Karpas-422 (cell line): ENCODE data around the gene AFF1. TPM values are rescaled to one million over a fixed set of nuclear protein-coding genes. Genes with fewer than 3 reads are reported as not detected.

Source experiments
- DNase-seq: peaks from one replicate; pipeline ENCODE4 v3.0.0-alpha.2; 2015
- H2AFZ ChIP-seq: fragments of 200-600 bp; sonication (generic); 2 replicates; pipeline ENCODE4 v1.6.1; 2014; ENCODE audit warnings: antibody characterized with exemption, low read length, mixed read lengths
- H3K27ac ChIP-seq: fragments of 200-600 bp; sonication (generic); 2 replicates; pipeline ENCODE4 v1.5.1; 2014; ENCODE audit warnings: mild to moderate bottlenecking, low read length, moderate library complexity
- H3K27me3 ChIP-seq: fragments of 200-600 bp; sonication (generic); 2 replicates; pipeline ENCODE4 v1.6.1; 2014; ENCODE audit warnings: low read length, mixed read lengths
- H3K36me3 ChIP-seq: fragments of 200-600 bp; sonication (generic); 2 replicates; pipeline ENCODE4 v1.6.1; 2014; ENCODE audit warnings: low read length, mixed read lengths; ENCODE audit not compliant: insufficient read depth
- H3K4me1 ChIP-seq: fragments of 200-600 bp; sonication (generic); 2 replicates; pipeline ENCODE4 v1.6.1; 2014; ENCODE audit warnings: mild to moderate bottlenecking, low read length, mixed read lengths
- H3K4me2 ChIP-seq: fragments of 200-600 bp; sonication (generic); 2 replicates; pipeline ENCODE4 v1.6.1; 2014; ENCODE audit warnings: low read length, low read depth, mild to moderate bottlenecking; ENCODE audit not compliant: poor library complexity, severe bottlenecking
- H3K4me3 ChIP-seq: fragments of 200-600 bp; sonication (generic); 2 replicates; pipeline ENCODE4 v1.5.1; 2014; ENCODE audit warnings: mild to moderate bottlenecking, antibody characterized with exemption, low read length, mixed read lengths
- H3K79me2 ChIP-seq: fragments of 200-600 bp; sonication (generic); 2 replicates; pipeline ENCODE4 v1.6.1; 2014; ENCODE audit warnings: mild to moderate bottlenecking, low read length, mixed read lengths
- H3K9ac ChIP-seq: fragments of 200-600 bp; sonication (generic); 2 replicates; pipeline ENCODE4 v1.6.0; 2014; ENCODE audit warnings: low read length
- H3K9me2 ChIP-seq: fragments of 200-600 bp; sonication (generic), shearing (Covaris generic); replicated peaks from 2 replicates; pipeline ENCODE4 v1.6.0; 2014; ENCODE audit warnings: mild to moderate bottlenecking, low read length, moderate library complexity; ENCODE audit not compliant: insufficient read depth
- H3K9me3 ChIP-seq: fragments of 300-700, 200-600 bp; sonication (generic); 2 replicates; pipeline ENCODE4 v1.6.1; 2014; ENCODE audit warnings: low read length, mixed read lengths
- H4K20me1 ChIP-seq: fragments of 200-600 bp; sonication (generic); 2 replicates; pipeline ENCODE4 v1.6.1; 2014; ENCODE audit warnings: mild to moderate bottlenecking, antibody characterized with exemption, low read length, low read depth; ENCODE audit not compliant: insufficient read depth
- total RNA-seq: library from RNA; depleted of rRNA; stranded (reverse); fragments of >200 nt; shearing (Covaris generic); gene quantifications from 2 replicates; pipeline ENCODE4 v1.2.3, GENCODE V29; 2014; ENCODE audit warnings: low replicate concordance

The AFF1 gene
- total RNA-seq, 1 experiment from 2014 or later = 6.6 TPM

DNA sequence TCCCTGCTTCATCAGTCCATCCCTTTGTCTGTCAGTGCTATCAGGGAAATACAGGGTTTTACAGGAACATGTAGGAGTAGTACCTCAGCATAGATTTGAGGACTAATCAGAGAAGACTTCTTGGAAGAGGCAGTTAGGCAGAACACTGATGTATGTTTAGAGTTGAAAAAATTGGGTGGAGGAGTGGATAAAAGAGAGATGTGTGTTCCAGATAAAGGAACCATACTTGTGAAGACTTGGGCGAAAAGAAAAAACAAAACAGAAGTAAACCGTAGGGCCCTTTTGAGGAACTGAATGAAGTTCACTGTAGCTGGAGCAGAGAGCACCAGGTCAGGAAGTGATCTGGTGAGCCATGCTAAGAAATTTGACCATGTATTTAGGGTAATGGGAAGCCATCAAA is 32.3 kb downstream of the AFF1 start:
- no peak overlapping the region for H2AFZ ChIP-seq
- no peaks in the 10 kb centered on the region for H4K20me1 ChIP-seq
- H3K79me2 ChIP-seq = no peaks in the 10 kb centered on the region
- H3K9me3 ChIP-seq = no peaks in the 10 kb centered on the region
- no peaks in the 10 kb centered on the region for H3K27me3 ChIP-seq
- H3K9me2 ChIP-seq = no peaks in the 10 kb centered on the region
- H3K4me2 ChIP-seq = no peak overlapping the region
- no peak for DNase-seq
- no peak overlapping the region for H3K9ac ChIP-seq
- no peaks in the 10 kb centered on the region for H3K36me3 ChIP-seq
- no peak overlapping the region for H3K27ac ChIP-seq
- H3K4me3 ChIP-seq = no peak overlapping the region
- peaks cover 36% of the 10 kb centered on the region for H3K4me1 ChIP-seq

DNA sequence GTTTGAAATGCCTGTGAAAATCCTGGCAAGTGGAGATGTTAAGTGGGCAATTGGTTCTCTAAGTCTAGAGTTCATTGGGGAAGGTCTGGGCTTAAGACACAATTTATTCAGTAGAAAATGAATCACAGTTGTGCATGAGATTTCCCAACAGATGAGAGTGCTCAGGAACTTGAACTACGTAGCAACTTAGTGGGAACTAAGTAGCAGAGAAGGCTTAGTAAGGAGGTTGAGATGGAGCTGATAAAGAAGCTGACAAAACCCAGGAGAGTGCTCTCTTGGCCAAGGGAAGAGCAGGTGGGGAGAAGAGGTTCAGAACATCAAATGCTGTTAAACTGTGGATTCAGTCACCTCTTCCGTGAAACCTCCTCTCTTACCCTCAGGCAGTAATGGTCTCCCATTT is 33.0 kb downstream of the AFF1 start:
- Histone ChIP-seq H3K9me2 (no peaks in the 10 kb centered on the region), H3K79me2 (no peaks in the 10 kb centered on the region), H3K4me2 (no peak overlapping the region), H3K4me1 (peaks cover 29% of the 10 kb centered on the region), H2AFZ (no peak overlapping the region), H3K36me3 (no peaks in the 10 kb centered on the region), H3K9ac (no peak overlapping the region), H4K20me1 (no peaks in the 10 kb centered on the region), H3K9me3 (no peaks in the 10 kb centered on the region), H3K27me3 (no peaks in the 10 kb centered on the region; the same call in 1 of the 2 replicates), H3K27ac (no peak overlapping the region), H3K4me3 (no peak overlapping the region)
- no peak for DNase-seq

DNA sequence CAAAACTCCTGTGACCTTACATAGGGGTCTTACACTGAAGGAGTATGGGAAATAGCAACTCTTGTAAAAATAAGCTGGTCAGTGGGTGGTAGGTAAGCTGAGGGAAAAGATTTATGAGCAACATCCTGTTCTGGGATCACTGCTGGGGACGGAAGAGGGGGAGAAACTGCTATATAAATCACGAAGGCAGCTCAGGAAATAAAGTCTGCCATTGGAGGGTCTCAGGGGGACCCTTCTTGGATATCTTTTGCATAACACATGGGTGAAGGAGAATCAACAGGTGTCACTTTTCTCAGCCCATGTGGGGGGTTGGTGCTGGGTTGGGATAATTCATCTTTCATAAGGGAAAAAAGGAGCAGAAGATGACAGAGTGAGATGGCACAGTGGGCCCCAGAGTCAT is 33.7 kb downstream of the AFF1 start:
- Histone ChIP-seq H3K79me2 (no peaks in the 10 kb centered on the region), H3K4me2 (no peak overlapping the region)

DNA sequence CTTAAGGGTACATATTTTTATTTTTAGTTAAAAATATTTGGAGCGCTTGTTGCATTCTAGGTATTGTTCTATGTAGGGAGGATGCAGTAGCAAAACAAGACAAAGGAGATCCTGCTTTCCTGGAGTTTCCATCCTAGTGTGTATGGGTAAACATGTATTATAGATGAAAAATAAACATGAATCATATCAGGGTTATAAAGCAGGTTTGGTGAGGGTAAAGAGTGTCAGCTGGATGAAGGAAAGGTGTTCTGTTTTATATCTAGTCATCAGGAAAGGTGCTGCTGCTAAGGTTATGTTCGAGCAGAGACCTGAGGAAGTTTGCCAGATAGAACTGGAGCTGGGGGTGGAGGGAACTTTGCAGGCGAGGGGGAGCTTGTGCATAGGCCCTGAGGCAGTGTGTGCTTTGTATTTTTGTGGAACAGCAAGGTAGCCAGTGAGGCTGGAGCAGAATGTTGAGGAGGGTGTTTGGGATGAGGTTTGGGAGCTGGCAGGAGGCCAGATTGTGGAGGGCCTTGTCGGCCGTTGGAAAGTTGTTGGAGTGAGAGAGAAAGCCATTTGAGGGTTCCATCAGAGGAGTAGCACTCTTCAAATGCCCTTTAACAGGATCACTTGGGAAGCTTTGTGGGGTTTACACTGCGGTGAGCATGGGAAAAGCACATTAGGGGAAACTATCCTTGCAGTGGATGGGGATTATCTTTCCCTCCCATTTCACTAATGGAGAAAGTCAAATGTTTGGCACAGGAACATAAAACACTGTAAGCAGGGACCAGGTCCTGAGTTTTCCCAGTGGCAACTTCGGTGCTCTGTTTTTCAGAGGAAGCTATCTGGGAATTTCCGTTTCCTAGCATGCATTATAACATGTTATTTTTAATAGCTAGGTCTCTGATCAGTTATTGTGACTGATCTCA is 35.9 kb downstream of the AFF1 start:
- Histone ChIP-seq H3K4me1 (peaks cover 9% of the 10 kb centered on the region), H3K36me3 (no peaks in the 10 kb centered on the region), H4K20me1 (no peaks in the 10 kb centered on the region), H3K27ac (no peak overlapping the region), H3K9me2 (no peaks in the 10 kb centered on the region), H3K9ac (no peak overlapping the region), H3K9me3 (no peaks in the 10 kb centered on the region), H2AFZ (no peak overlapping the region), H3K4me3 (no peak overlapping the region), H3K79me2 (no peaks in the 10 kb centered on the region), H3K27me3 (peaks cover 2% of the 10 kb centered on the region; the same call in 1 of the 2 replicates), H3K4me2 (no peak overlapping the region)
- DNase-seq = no peak

More for the DNA sequence above, 33.7 kb downstream of the AFF1 start:
- H3K27me3 ChIP-seq = no peaks in the 10 kb centered on the region; the same call in 1 of the 2 replicates
- DNase-seq = no peak
- peaks cover 21% of the 10 kb centered on the region for H3K4me1 ChIP-seq
- H3K9me2 ChIP-seq = no peaks in the 10 kb centered on the region
- no peaks in the 10 kb centered on the region for H4K20me1 ChIP-seq
- no peak overlapping the region for H3K4me3 ChIP-seq
- no peaks in the 10 kb centered on the region for H3K9me3 ChIP-seq
- no peak overlapping the region for H3K9ac ChIP-seq
- H2AFZ ChIP-seq = no peak overlapping the region
- no peak overlapping the region for H3K27ac ChIP-seq
- H3K36me3 ChIP-seq = no peaks in the 10 kb centered on the region

DNA sequence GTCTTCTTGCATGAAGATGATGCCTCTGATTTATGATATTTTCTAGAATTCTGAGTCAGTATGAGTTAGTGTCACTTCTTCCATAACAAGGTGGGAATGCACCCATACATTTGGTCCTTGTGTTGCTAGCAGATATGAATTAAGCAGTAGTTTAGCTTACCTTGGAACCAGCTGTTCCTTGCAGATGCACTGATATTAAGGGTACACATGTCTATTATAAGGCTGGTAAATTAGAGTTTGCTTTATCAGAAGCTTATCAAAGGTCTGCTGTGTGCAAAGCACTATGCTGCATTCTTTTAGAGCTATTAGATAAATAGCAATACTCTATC is 36.5 kb downstream of the AFF1 start:
- Histone ChIP-seq H2AFZ (no peak overlapping the region), H3K79me2 (no peaks in the 10 kb centered on the region), H4K20me1 (no peaks in the 10 kb centered on the region)

DNA sequence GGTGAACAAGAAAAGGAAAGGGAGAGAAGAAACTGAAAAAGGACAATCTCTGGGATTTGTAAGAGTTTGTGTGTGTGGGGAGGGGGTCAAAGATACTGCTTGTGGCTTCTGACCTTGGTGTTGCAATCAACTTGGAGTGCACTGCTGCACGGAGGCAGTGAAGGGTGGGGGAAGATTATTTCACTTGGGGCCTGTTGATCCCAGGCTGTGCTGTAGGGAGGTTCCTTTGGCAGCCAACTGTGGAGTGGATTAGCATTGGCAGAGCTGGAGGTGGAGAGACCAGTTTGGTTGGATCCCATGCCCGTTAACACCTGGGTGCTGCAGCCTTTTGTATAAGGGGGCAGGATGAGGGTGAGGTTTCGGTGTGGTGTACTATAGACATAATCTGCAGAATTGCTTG is 38.2 kb downstream of the AFF1 start:
- Histone ChIP-seq H3K36me3 (no peaks in the 10 kb centered on the region), H3K4me1 (peaks cover 3% of the 10 kb centered on the region; the same call in 1 of the 2 replicates), H2AFZ (no peak overlapping the region), H3K9me3 (no peaks in the 10 kb centered on the region), H3K4me2 (no peak overlapping the region), H3K27ac (no peak overlapping the region), H3K79me2 (no peaks in the 10 kb centered on the region), H3K27me3 (peaks cover 2% of the 10 kb centered on the region; the same call in 1 of the 2 replicates), H4K20me1 (no peaks in the 10 kb centered on the region), H3K9me2 (no peaks in the 10 kb centered on the region), H3K9ac (no peak overlapping the region), H3K4me3 (no peak overlapping the region)
- no peak for DNase-seq

More for the DNA sequence above, 36.5 kb downstream of the AFF1 start:
- H3K27me3 ChIP-seq = peaks cover 2% of the 10 kb centered on the region; the same call in 1 of the 2 replicates
- H3K9me2 ChIP-seq = no peaks in the 10 kb centered on the region
- H3K4me3 ChIP-seq = no peak overlapping the region
- no peaks in the 10 kb centered on the region for H3K9me3 ChIP-seq
- H3K27ac ChIP-seq = no peak overlapping the region
- DNase-seq = no peak
- H3K36me3 ChIP-seq = no peaks in the 10 kb centered on the region
- peaks cover 7% of the 10 kb centered on the region for H3K4me1 ChIP-seq
- no peak overlapping the region for H3K9ac ChIP-seq
- no peak overlapping the region for H3K4me2 ChIP-seq

DNA sequence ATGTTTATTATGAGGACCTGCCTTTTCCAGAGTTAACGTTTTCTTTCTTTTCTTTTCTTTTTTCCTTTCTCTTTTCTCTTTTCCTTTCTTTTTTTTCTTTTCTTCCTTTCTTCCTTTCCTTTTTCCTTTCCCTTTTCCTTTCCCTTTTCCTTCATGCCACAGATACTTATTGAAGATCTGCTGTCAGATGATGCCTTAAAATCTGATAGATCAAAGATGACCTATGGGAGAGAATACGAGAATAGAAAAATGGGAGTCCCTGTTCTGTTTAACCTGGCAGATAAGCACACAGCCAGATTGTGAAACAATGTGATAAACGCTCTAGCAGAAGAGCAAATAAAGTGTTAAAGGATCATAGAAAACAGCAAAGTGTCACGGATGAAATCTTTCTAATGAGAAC is 38.9 kb downstream of the AFF1 start:
- Histone ChIP-seq H4K20me1 (no peaks in the 10 kb centered on the region), H3K4me3 (no peak overlapping the region), H3K27ac (no peak overlapping the region), H3K9me2 (no peaks in the 10 kb centered on the region), H3K4me2 (no peak overlapping the region), H3K9ac (no peak overlapping the region), H3K4me1 (peaks cover 6% of the 10 kb centered on the region), H3K27me3 (peaks cover 2% of the 10 kb centered on the region; the same call in 1 of the 2 replicates), H3K36me3 (no peaks in the 10 kb centered on the region), H3K79me2 (no peaks in the 10 kb centered on the region), H3K9me3 (no peaks in the 10 kb centered on the region), H2AFZ (no peak overlapping the region)
- no peak for DNase-seq

DNA sequence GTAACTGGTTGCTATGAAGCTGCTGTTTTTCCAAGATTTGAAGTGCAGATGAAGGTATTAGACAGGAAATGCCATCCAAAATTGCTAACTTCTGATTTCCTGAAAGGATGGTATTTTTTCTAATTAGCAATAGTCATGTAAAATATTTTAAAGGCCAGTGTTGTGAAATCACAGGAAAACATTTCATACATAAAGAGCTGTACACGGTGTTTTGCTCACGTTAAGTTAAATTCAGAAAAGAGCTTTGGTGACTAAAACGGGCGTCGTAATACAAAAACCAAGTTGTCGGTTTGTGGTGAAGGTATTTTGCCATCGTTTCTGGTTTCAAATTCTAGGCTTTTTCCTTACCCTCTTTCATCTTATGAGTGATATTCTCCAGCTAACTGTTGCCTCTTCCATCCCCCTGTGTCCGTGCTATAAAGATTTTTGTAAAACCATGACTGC is 39.8 kb downstream of the AFF1 start:
- peaks cover 2% of the 10 kb centered on the region; the same call in 1 of the 2 replicates for H3K27me3 ChIP-seq
- no peak for DNase-seq
- H4K20me1 ChIP-seq = no peaks in the 10 kb centered on the region
- H3K36me3 ChIP-seq = no peaks in the 10 kb centered on the region
- H3K4me1 ChIP-seq = peaks cover 15% of the 10 kb centered on the region
- H3K9me3 ChIP-seq = no peaks in the 10 kb centered on the region
- H3K9me2 ChIP-seq = no peaks in the 10 kb centered on the region
- H3K27ac ChIP-seq = no peak overlapping the region
- no peak overlapping the region for H3K4me3 ChIP-seq
- no peak overlapping the region for H3K4me2 ChIP-seq
- no peak overlapping the region for H2AFZ ChIP-seq
- H3K9ac ChIP-seq = no peak overlapping the region
- no peaks in the 10 kb centered on the region for H3K79me2 ChIP-seq
